Mesenchymal stem cell (in vitro differentiated cells and primary cell): ENCODE measurements around the gene NCK1.
A peak's percentile ranks its signal among the peaks of the same experiment; 100 is the strongest.

ENCODE experiments used
- DNase-seq: peaks from one replicate; pipeline ENCODE4 v3.0.0-alpha.2; 2013
- H2AFZ ChIP-seq: one replicate; pipeline ENCODE4 v1.6.1; 2013; ENCODE audit warnings: low read depth, mild to moderate bottlenecking, control low read depth, inconsistent platforms, low read length, moderate library complexity
- H2AK5ac ChIP-seq: 2 replicates; pipeline ENCODE4 v1.6.1; 2013; ENCODE audit warnings: low read length, moderate library complexity, mild to moderate bottlenecking, inconsistent platforms; ENCODE audit not compliant: severe bottlenecking
- H2BK120ac ChIP-seq: one replicate; pipeline ENCODE4 v1.6.1; 2013; ENCODE audit warnings: low read depth, mild to moderate bottlenecking, inconsistent platforms, low read length, moderate library complexity
- H2BK12ac ChIP-seq, 2 experiments: one replicate each; pipeline ENCODE4 v1.6.1; 2013; ENCODE audit warnings: inconsistent platforms in 2 of 2, low read length in 2 of 2, mild to moderate bottlenecking in 2 of 2, moderate library complexity in 2 of 2, control low read depth in 1 of 2
- H2BK15ac ChIP-seq: one replicate; pipeline ENCODE4 v1.6.1; 2013; ENCODE audit warnings: mild to moderate bottlenecking, low read depth, inconsistent platforms; ENCODE audit not compliant: poor library complexity, severe bottlenecking
- H2BK5ac ChIP-seq: 2 replicates; pipeline ENCODE4 v1.6.1; 2013; ENCODE audit warnings: low read depth, mild to moderate bottlenecking, low read length, control low read depth, inconsistent platforms; ENCODE audit not compliant: poor library complexity, severe bottlenecking
- H3K14ac ChIP-seq, 2 experiments: one replicate each; pipeline ENCODE4 v1.6.1; 2013; ENCODE audit warnings: inconsistent platforms in 2 of 2, low read length in 2 of 2, control low read depth in 1 of 2, mild to moderate bottlenecking in 1 of 2, moderate library complexity in 1 of 2
- H3K18ac ChIP-seq, 2 experiments: one replicate each; pipeline ENCODE4 v1.6.1; 2013; ENCODE audit warnings: inconsistent platforms in 2 of 2, low read length in 2 of 2, control low read depth in 1 of 2, low read depth in 1 of 2, mild to moderate bottlenecking in 1 of 2
- H3K23ac ChIP-seq, 2 experiments: one replicate each; pipeline ENCODE4 v1.6.1; 2013; ENCODE audit warnings: inconsistent platforms in 2 of 2, low read length in 2 of 2, mild to moderate bottlenecking in 2 of 2, moderate library complexity in 2 of 2, control low read depth in 1 of 2
- H3K27ac ChIP-seq: 2 replicates; pipeline ENCODE4 v1.5.1; 2013; ENCODE audit warnings: mild to moderate bottlenecking, moderate library complexity, low read length, control low read depth, inconsistent platforms; ENCODE audit not compliant: poor library complexity, severe bottlenecking
- H3K27me3 ChIP-seq, 2 experiments: 2 replicates each; pipeline versions ENCODE4 v1.6.1 to v1.7.0; 2013; ENCODE audit warnings: low read length in 2 of 2, mild to moderate bottlenecking in 2 of 2, moderate library complexity in 2 of 2, control low read depth in 1 of 2, inconsistent platforms in 1 of 2; ENCODE audit not compliant: control insufficient read depth in 1 of 2, insufficient read depth in 1 of 2
- H3K36me3 ChIP-seq, 2 experiments: 2 replicates each; pipeline versions ENCODE4 v1.6.1 to v1.7.0; 2013; ENCODE audit warnings: low read length in 2 of 2, control low read depth in 1 of 2, inconsistent platforms in 1 of 2, low read depth in 1 of 2, mild to moderate bottlenecking in 1 of 2; ENCODE audit not compliant: insufficient read depth in 2 of 2, control insufficient read depth in 1 of 2
- H3K4ac ChIP-seq, 2 experiments: one replicate each; pipeline ENCODE4 v1.6.1; 2013; ENCODE audit warnings: inconsistent platforms in 2 of 2, low read length in 2 of 2, mild to moderate bottlenecking in 2 of 2, moderate library complexity in 2 of 2, control low read depth in 1 of 2, low read depth in 1 of 2
- H3K4me1 ChIP-seq: 2 replicates; pipeline ENCODE4 v1.6.1; 2013; ENCODE audit warnings: low read depth, low read length, control low read depth; ENCODE audit not compliant: control insufficient read depth, insufficient read depth
- H3K4me2 ChIP-seq: 2 replicates; pipeline ENCODE4 v1.6.1; 2013; ENCODE audit warnings: low read length, mild to moderate bottlenecking, inconsistent platforms; ENCODE audit not compliant: poor library complexity, severe bottlenecking
- H3K4me3 ChIP-seq, 2 experiments: 2 replicates each; pipeline versions ENCODE4 v1.5.1 to v1.7.0; 2013; ENCODE audit warnings: low read length in 2 of 2, mild to moderate bottlenecking in 2 of 2, control low read depth in 1 of 2, low read depth in 1 of 2; ENCODE audit not compliant: insufficient read depth in 1 of 2
- H3K79me1 ChIP-seq: replicated peaks from 2 replicates; pipeline ENCODE4 v1.6.1; 2013; ENCODE audit warnings: mild to moderate bottlenecking, control low read depth, low read length, inconsistent platforms; ENCODE audit not compliant: poor library complexity, severe bottlenecking
- H3K9ac ChIP-seq: 2 replicates; pipeline ENCODE4 v1.7.0; 2013; ENCODE audit warnings: mild to moderate bottlenecking, low read length, moderate library complexity
- H3K9me3 ChIP-seq: 2 replicates; pipeline ENCODE4 v1.7.0; 2013; ENCODE audit warnings: mild to moderate bottlenecking, low read length; ENCODE audit not compliant: control insufficient read depth
- H4K8ac ChIP-seq: one replicate; pipeline ENCODE4 v1.6.1; 2013; ENCODE audit warnings: inconsistent platforms, mild to moderate bottlenecking, low read length, moderate library complexity
- H4K91ac ChIP-seq: one replicate; pipeline ENCODE4 v1.6.1; 2013; ENCODE audit warnings: mild to moderate bottlenecking, low read length, inconsistent platforms
- WGBS: methylation state at CpG from one replicate; pipeline ENCODE4 v1.1.7; 2013; ENCODE audit warnings: mixed read lengths; 5-methylcytosine and 5-hydroxymethylcytosine counted together

NCK1 gene

GRCh38 chr3:136920904-136921611 is 59.0 kb downstream of the NCK1 start:
- H3K18ac ChIP-seq, result no peak overlapping the region
- no peak overlapping the region for H4K91ac ChIP-seq
- no peak overlapping the region for H3K9ac ChIP-seq
- 99% methylated on average over 4 of the region's 4 CpGs for WGBS
- H2BK15ac ChIP-seq, result no peak overlapping the region
- peaks cover 0 to 4% of the 10 kb centered on the region in 2 experiments for H3K36me3 ChIP-seq
- no peak overlapping the region for H4K8ac ChIP-seq
- no peak overlapping the region for H3K4me2 ChIP-seq
- H3K4me3 ChIP-seq, result no peak overlapping the region
- H3K14ac ChIP-seq, result no peak overlapping the region
- H3K27me3 ChIP-seq, result no peaks in the 10 kb centered on the region
- no peak overlapping the region for H3K23ac ChIP-seq
- no peak overlapping the region for H2BK120ac ChIP-seq
- no peak overlapping the region for H3K27ac ChIP-seq
- DNase-seq, result no peak
- H3K4me1 ChIP-seq, result no peaks in the 10 kb centered on the region
- H3K79me1 ChIP-seq, result peaks cover 12% of the 10 kb centered on the region
- H3K4ac ChIP-seq, result no peak overlapping the region
- no peak overlapping the region for H2BK5ac ChIP-seq
- no peak overlapping the region for H2AK5ac ChIP-seq
- H2AFZ ChIP-seq, result no peak overlapping the region
- H2BK12ac ChIP-seq, result no peak overlapping the region
- H3K9me3 ChIP-seq, result peaks cover 8% of the 10 kb centered on the region

- Histone ChIP-seq H3K14ac (no peak overlapping the region), H3K4me3 (no peak overlapping the region), H3K27me3 (no peaks in the 10 kb centered on the region), H3K27ac (no peak overlapping the region), H2AFZ (no peak overlapping the region), H2BK15ac (no peak overlapping the region), H3K23ac (no peak overlapping the region), H3K4ac (no peak overlapping the region), H3K9me3 (peaks cover 8% of the 10 kb centered on the region), H4K91ac (no peak overlapping the region), H2BK12ac (no peak overlapping the region), H2AK5ac (no peak overlapping the region), H3K79me1 (peaks cover 10% of the 10 kb centered on the region), H3K4me1 (no peaks in the 10 kb centered on the region), H2BK5ac (no peak overlapping the region), H2BK120ac (no peak overlapping the region), H3K36me3 (peaks cover 0 to 8% of the 10 kb centered on the region in 2 experiments), H4K8ac (no peak overlapping the region), H3K9ac (peak overlapping the region; percentile 21), H3K4me2 (no peak overlapping the region), H3K18ac (no peak overlapping the region)
- DNase-seq, result no peak
- WGBS, result 86% methylated on average over 5 of the region's 7 CpGs
These were observed 63.6 kb downstream of the NCK1 start for GRCh38 chr3:136925425-136926190.

- H3K4ac ChIP-seq, result no peak overlapping the region
- H3K9me3 ChIP-seq, result no peaks in the 10 kb centered on the region
- H2BK120ac ChIP-seq, result no peak overlapping the region
- no peak overlapping the region for H3K23ac ChIP-seq
- H3K9ac ChIP-seq, result no peak overlapping the region
- no peak for DNase-seq
- H2BK15ac ChIP-seq, result no peak overlapping the region
- H2BK5ac ChIP-seq, result no peak overlapping the region
- H3K18ac ChIP-seq, result no peak overlapping the region
- no peak overlapping the region for H2AFZ ChIP-seq
- no peak overlapping the region for H4K91ac ChIP-seq
- no peak overlapping the region for H3K4me2 ChIP-seq
- H3K27me3 ChIP-seq, result no peaks in the 10 kb centered on the region
- H2AK5ac ChIP-seq, result no peak overlapping the region
- H3K79me1 ChIP-seq, result peaks cover 6% of the 10 kb centered on the region
- no peak overlapping the region for H3K14ac ChIP-seq
- peaks cover 0 to 8% of the 10 kb centered on the region in 2 experiments for H3K36me3 ChIP-seq
- H3K4me1 ChIP-seq, result no peaks in the 10 kb centered on the region
- no peak overlapping the region for H4K8ac ChIP-seq
- H3K4me3 ChIP-seq, result no peak overlapping the region
- no peak overlapping the region for H2BK12ac ChIP-seq
- no peak overlapping the region for H3K27ac ChIP-seq
These were observed 66.2 kb downstream of the NCK1 start for GRCh38 chr3:136928240-136928639.

- Histone ChIP-seq H2BK15ac (no peak overlapping the region), H3K27ac (no peak overlapping the region), H3K4me3 (peak overlapping the region in 1 of 2 experiments; percentile 67), H3K9ac (peak overlapping the region; percentile 91), H2AK5ac (no peak overlapping the region), H3K4me1 (no peaks in the 10 kb centered on the region), H2BK12ac (no peak overlapping the region), H2AFZ (no peak overlapping the region), H3K18ac (no peak overlapping the region), H3K23ac (no peak overlapping the region), H3K27me3 (no peaks in the 10 kb centered on the region), H3K14ac (no peak overlapping the region), H3K9me3 (no peaks in the 10 kb centered on the region), H2BK120ac (no peak overlapping the region), H3K79me1 (peaks cover 6% of the 10 kb centered on the region), H2BK5ac (no peak overlapping the region), H3K4me2 (no peak overlapping the region), H3K4ac (no peak overlapping the region), H4K91ac (no peak overlapping the region), H4K8ac (no peak overlapping the region), H3K36me3 (peaks cover 0 to 15% of the 10 kb centered on the region in 2 experiments)
- peak; percentile 63 for DNase-seq
- WGBS, result 75% methylated on average over 2 of the region's 4 CpGs
These were observed 68.1 kb downstream of the NCK1 start for GRCh38 chr3:136929977-136930670.
